H1 (cell line): Measurements from ENCODE around the gene GSK3B. TPM values are rescaled to one million over a fixed set of nuclear protein-coding genes. Genes with fewer than 3 reads are reported as not detected.

Experiments
- CBX5 ChIP-seq: fragments of 300-800, 300-1000 bp; sonication (generic); IDR thresholded peaks from 2 replicates; pipeline ENCODE4 v1.7.1; 2016; ENCODE audit warnings: antibody characterized with exemption, low read length, low read depth
- CTBP2 ChIP-seq: IDR thresholded peaks from 2 replicates; pipeline ENCODE4 v1.7.0; 2011; ENCODE audit warnings: borderline replicate concordance, mild to moderate bottlenecking, moderate library complexity, mixed read lengths, low read length; ENCODE audit not compliant: insufficient read depth, insufficient read length
- CTCF ChIP-seq, 3 experiments: IDR thresholded peaks; 1 replicate in 2 of 3; 2 replicates in 1 of 3; pipeline versions ENCODE4 v1.5.1 to v1.6.1; 2011; ENCODE audit warnings: low read length in 3 of 3, mild to moderate bottlenecking in 3 of 3, inconsistent platforms in 2 of 3, low read depth in 1 of 3, moderate library complexity in 1 of 3; ENCODE audit not compliant: insufficient read depth in 1 of 3; ENCODE audit errors: control extremely low read depth in 1 of 3
- PHF8 ChIP-seq: fragments of 200-600 bp; sonication (generic); conservative IDR thresholded peaks from 2 replicates; pipeline ENCODE4 v1.7.1; 2012; ENCODE audit warnings: low read depth, mild to moderate bottlenecking, inconsistent platforms, low read length, moderate library complexity
- POLR2A ChIP-seq, 2 experiments: IDR thresholded peaks; 1 replicate in 1 of 2; 2 replicates in 1 of 2; pipeline ENCODE4 v1.6.1; 2011; ENCODE audit warnings: low read depth in 2 of 2, low read length in 2 of 2, mild to moderate bottlenecking in 2 of 2; ENCODE audit errors: control extremely low read depth in 1 of 2
- RAD21 ChIP-seq, 2 experiments: IDR thresholded peaks in 1 of 2; conservative IDR thresholded peaks in 1 of 2; 2 replicates each; pipeline ENCODE4 v1.6.1; 2011; ENCODE audit warnings: low read depth in 2 of 2, low read length in 2 of 2, improper control_type of control experiment in 1 of 2, inconsistent platforms in 1 of 2, mild to moderate bottlenecking in 1 of 2, moderate library complexity in 1 of 2
- SIN3A ChIP-seq, 2 experiments: IDR thresholded peaks in 1 of 2; conservative IDR thresholded peaks in 1 of 2; 2 replicates each; pipeline ENCODE4 v1.6.1; 2011 to 2012; ENCODE audit warnings: low read length in 2 of 2, improper control_type of control experiment in 1 of 2, low read depth in 1 of 2, mild to moderate bottlenecking in 1 of 2
- polyA plus RNA-seq, 7 experiments: library from polyadenylated mRNA; depleted of rRNA in 3 of 7; stranded (reverse) in 5 of 7; unstranded in 2 of 7; fragments of >200 nt in 5 of 7; fragments of 200-250 nt in 2 of 7; gene quantifications; 1 replicate in 5 of 7; 2 replicates in 1 of 7; 4 replicates in 1 of 7; pipeline versions ENCODE4 v1.2.1 to v1.2.3, GENCODE V29; 2011 to 2013; ENCODE audit warnings: missing spikeins in 2 of 7, mixed read lengths in 2 of 7
- total RNA-seq: library from RNA; stranded (reverse); fragmentation: NEBNext Ultra II Directional; extraction: Animal tissue kit (Norgen Biotek cat#: 25700); gene quantifications from 2 replicates; pipeline ENCODE4 v1.2.1, GENCODE V29; 2021

The GSK3B gene
- total and polyA plus RNA-seq, 2 of the 8 experiments (the other 6 are each of a cell fraction or from before 2014, with no cell fraction given), result 24.2 to 50.7 TPM

GRCh38 chr3:120064641-120065040 lies 29.6 kb downstream of the GSK3B start (continued):
- TF ChIP-seq CTCF (IDR thresholded peaks at IDR 0.05; ENCODE audit: control extremely low read depth in 1 of 3, insufficient read depth in 1 of 3, low read depth in 1 of 3, low read length in 3 of 3), result no peak
- TF ChIP-seq CBX5, result no peak
- TF ChIP-seq PHF8, result no peak
- TF ChIP-seq POLR2A (IDR thresholded peaks at IDR 0.05; ENCODE audit: control extremely low read depth in 1 of 2, low read depth in 2 of 2, low read length in 2 of 2), result no peak
- TF ChIP-seq RAD21 (IDR thresholded peaks at IDR 0.05 in 1 of 2, conservative IDR thresholded peaks at IDR 0.05 in 1 of 2; ENCODE audit: low read depth in 2 of 2, low read length in 2 of 2), result no peak
- TF ChIP-seq SIN3A (conservative IDR thresholded peaks at IDR 0.05 in 1 of 2, IDR thresholded peaks at IDR 0.05 in 1 of 2; ENCODE audit: low read depth in 1 of 2, low read length in 2 of 2), result no peak
- TF ChIP-seq CTBP2, result no peak
